Loucy (cell line): Measurements from ENCODE around the gene AGBL3.

Experiments
- H2AFZ ChIP-seq: fragments of 200-600 bp; sonication (generic); 2 replicates; pipeline ENCODE4 v1.6.0; 2016; ENCODE audit warnings: antibody characterized with exemption, mild to moderate bottlenecking, low read length, moderate library complexity
- H3F3A ChIP-seq: fragments of 200-600 bp; 2 replicates; pipeline ENCODE4 v1.6.0; 2016; ENCODE audit warnings: antibody characterized with exemption, low read depth, mild to moderate bottlenecking
- H3K27me3 ChIP-seq: fragments of 200-600 bp; sonication (generic); 2 replicates; pipeline ENCODE4 v1.6.1; 2014; ENCODE audit warnings: low read length, mild to moderate bottlenecking; ENCODE audit not compliant: insufficient read depth, poor library complexity, severe bottlenecking
- H3K36me3 ChIP-seq: fragments of 200-600 bp; sonication (generic); 2 replicates; pipeline ENCODE4 v1.6.1; 2016; ENCODE audit warnings: low read length; ENCODE audit not compliant: insufficient read depth
- H3K4me1 ChIP-seq: fragments of 200-600 bp; sonication (generic); 2 replicates; pipeline ENCODE4 v1.5.1; 2014; ENCODE audit warnings: low read length, mild to moderate bottlenecking; ENCODE audit not compliant: insufficient read depth, poor library complexity, severe bottlenecking
- H3K4me2 ChIP-seq: fragments of 200-600 bp; sonication (generic); 2 replicates; pipeline ENCODE4 v1.6.0; 2014; ENCODE audit warnings: antibody characterized with exemption, low read length, low read depth, mild to moderate bottlenecking; ENCODE audit not compliant: poor library complexity, severe bottlenecking
- H3K4me3 ChIP-seq: fragments of 200-600 bp; sonication (generic); 2 replicates; pipeline ENCODE4 v1.5.1; 2014; ENCODE audit warnings: low read length, mild to moderate bottlenecking, mixed read lengths; ENCODE audit not compliant: poor library complexity, severe bottlenecking
- H3K79me2 ChIP-seq: fragments of 200-600 bp; sonication (generic); 2 replicates; pipeline ENCODE4 v1.6.1; 2014; ENCODE audit warnings: low read length; ENCODE audit not compliant: insufficient read depth
- H3K9ac ChIP-seq: fragments of 200-600 bp; sonication (generic); 2 replicates; pipeline ENCODE4 v1.6.0; 2014; ENCODE audit warnings: mild to moderate bottlenecking, low read depth, low read length, moderate library complexity; ENCODE audit not compliant: poor library complexity, severe bottlenecking
- H3K9me2 ChIP-seq: fragments of 200-600 bp; sonication (generic); replicated peaks from 2 replicates; pipeline ENCODE4 v1.6.1; 2016; ENCODE audit warnings: low read depth, low read length, mixed read lengths
- H3K9me3 ChIP-seq: fragments of 200-600 bp; sonication (generic); 2 replicates; pipeline ENCODE4 v1.6.1; 2014; ENCODE audit warnings: mild to moderate bottlenecking, antibody characterized with exemption, low read length, low read depth; ENCODE audit not compliant: insufficient read depth
- H4K20me1 ChIP-seq: fragments of 200-600 bp; sonication (generic); 2 replicates; pipeline ENCODE4 v1.6.0; 2014; ENCODE audit warnings: antibody characterized with exemption, low read length, mild to moderate bottlenecking; ENCODE audit not compliant: insufficient read depth, poor library complexity, severe bottlenecking
- CTCF ChIP-seq: fragments of 200-600 bp; sonication (generic); conservative IDR thresholded peaks from 2 replicates; pipeline ENCODE4 v1.5.1; 2014; ENCODE audit warnings: mild to moderate bottlenecking, antibody characterized with exemption, low read length
- EZH2phosphoT487 ChIP-seq: fragments of 200-600 bp; IDR thresholded peaks from 2 replicates; pipeline ENCODE4 v1.6.1; 2018; ENCODE audit warnings: antibody characterized with exemption, mild to moderate bottlenecking, moderate library complexity, borderline replicate concordance

Gene AGBL3

DNA sequence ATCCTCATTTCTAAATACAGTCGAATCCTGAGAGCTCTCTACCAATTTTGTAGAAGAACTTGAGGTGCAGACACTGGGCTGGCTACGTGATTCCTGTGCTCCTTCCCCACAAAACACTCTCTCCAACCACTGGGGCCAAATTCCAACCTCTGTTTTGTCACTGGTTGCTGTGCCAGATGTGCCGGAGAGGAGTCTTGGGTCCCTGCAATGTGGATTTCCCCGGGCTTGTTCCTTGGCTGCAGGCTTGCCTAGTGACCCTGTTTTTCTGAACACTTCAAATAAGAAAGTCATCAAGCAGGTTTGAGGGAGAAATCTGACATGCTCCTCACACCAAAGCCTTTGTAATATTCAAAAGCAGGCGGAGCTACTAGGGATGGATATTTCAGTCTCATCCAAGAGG lies 44.4 kb upstream of the AGBL3 start:
- Histone ChIP-seq H4K20me1 (no peaks in the 10 kb centered on the region), H3K4me1 (no peaks in the 10 kb centered on the region), H3K4me3 (no peak overlapping the region), H3K79me2 (no peaks in the 10 kb centered on the region), H2AFZ (no peak overlapping the region), H3K36me3 (no peaks in the 10 kb centered on the region), H3K9ac (no peak overlapping the region), H3F3A (no peaks in the 10 kb centered on the region), H3K27me3 (no peaks in the 10 kb centered on the region), H3K9me3 (no peaks in the 10 kb centered on the region), H3K4me2 (no peak overlapping the region), H3K9me2 (no peaks in the 10 kb centered on the region)
- TF ChIP-seq CTCF: no peak
- TF ChIP-seq EZH2phosphoT487: no peak

DNA sequence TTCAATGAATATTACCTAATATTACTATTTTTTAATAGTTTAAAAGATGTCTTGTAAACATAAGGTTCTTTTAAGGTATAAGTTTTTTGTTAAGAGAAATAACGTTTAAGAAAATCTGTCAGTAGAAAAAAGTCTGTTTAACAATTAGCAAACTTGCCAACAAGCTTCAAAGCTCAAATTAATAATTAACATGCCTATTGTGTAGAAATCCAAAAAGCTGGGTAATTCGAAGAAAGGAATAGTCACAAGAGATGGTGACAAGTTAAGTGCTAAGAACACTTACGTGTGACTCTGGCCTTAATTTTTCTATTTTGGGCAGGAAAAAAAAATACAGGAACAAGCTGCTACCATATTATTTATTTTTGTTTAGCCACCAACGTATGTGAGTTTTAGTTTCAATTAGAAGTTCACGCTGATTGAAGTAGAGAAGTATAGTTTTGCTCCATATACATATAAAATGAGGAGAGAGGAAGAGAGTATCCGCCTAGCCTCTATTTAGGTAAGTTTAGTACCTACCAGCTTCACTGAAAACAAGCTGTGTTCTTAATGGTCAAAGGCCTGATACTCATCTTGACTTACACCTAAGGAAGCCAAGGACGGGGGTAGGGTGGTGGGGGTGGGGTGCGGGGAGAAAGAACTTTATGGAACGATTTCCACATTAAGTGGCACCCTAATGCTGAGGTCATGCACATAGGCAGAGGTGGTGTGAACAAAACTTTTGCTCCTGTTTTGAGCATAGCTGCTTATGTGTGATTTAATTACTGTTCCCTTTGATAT lies 43.4 kb upstream of the AGBL3 start:
- H3K79me2 ChIP-seq: no peaks in the 10 kb centered on the region
- H3K4me2 ChIP-seq: no peak overlapping the region
- no peaks in the 10 kb centered on the region for H3K27me3 ChIP-seq
- H3F3A ChIP-seq: no peaks in the 10 kb centered on the region
- no peak overlapping the region for H2AFZ ChIP-seq
- no peaks in the 10 kb centered on the region for H3K4me1 ChIP-seq
- no peaks in the 10 kb centered on the region for H3K9me2 ChIP-seq
- no peaks in the 10 kb centered on the region for H3K36me3 ChIP-seq
- no peak overlapping the region for H3K9ac ChIP-seq
- H3K9me3 ChIP-seq: no peaks in the 10 kb centered on the region
- no peak for TF ChIP-seq CTCF
- TF ChIP-seq EZH2phosphoT487: no peak
- H4K20me1 ChIP-seq: no peaks in the 10 kb centered on the region
- H3K4me3 ChIP-seq: no peak overlapping the region

GRCh38 chr7:134943785-134944400 lies 42.4 kb upstream of the AGBL3 start:
- no peak overlapping the region for H3K4me2 ChIP-seq
- H3K79me2 ChIP-seq: no peaks in the 10 kb centered on the region
- H2AFZ ChIP-seq: no peak overlapping the region; the same call in 1 of the 2 replicates
- no peak overlapping the region for H3K9ac ChIP-seq
- no peak overlapping the region for H3K4me3 ChIP-seq
- no peaks in the 10 kb centered on the region for H3K4me1 ChIP-seq
- H3K36me3 ChIP-seq: no peaks in the 10 kb centered on the region
- H3K9me3 ChIP-seq: no peaks in the 10 kb centered on the region
- no peaks in the 10 kb centered on the region for H4K20me1 ChIP-seq
- no peaks in the 10 kb centered on the region for H3K9me2 ChIP-seq
- TF ChIP-seq CTCF (peak; percentile 42; the same call in 1 of the 2 replicates), EZH2phosphoT487 (no peak)
- no peaks in the 10 kb centered on the region for H3K27me3 ChIP-seq
- H3F3A ChIP-seq: no peaks in the 10 kb centered on the region
